GM18861 (cell line): ENCODE measurements around the gene HACD1.

Experiments
- ATAC-seq: cut with Tn5 transposase; IDR thresholded peaks from one replicate; pipeline ENCODE4 v1.9.1; 2021; ENCODE audit not compliant: unreplicated experiment

HACD1 gene

GRCh38 chr10:17586821-17587234 is 30.3 kb downstream of the HACD1 start:
- ATAC-seq: peak; percentile 52

- peak; percentile 73 for ATAC-seq
Measured at GRCh38 chr10:17585016-17585415, 32.2 kb downstream of the HACD1 start.

GRCh38 chr10:17580885-17581284 is 36.3 kb downstream of the HACD1 start:
- ATAC-seq: no peak

- no peak for ATAC-seq
Measured at GRCh38 chr10:17578603-17579002, 38.6 kb downstream of the HACD1 start.

GRCh38 chr10:17576768-17577167 is 40.4 kb downstream of the HACD1 start:
- no peak for ATAC-seq

- no peak for ATAC-seq
Measured at GRCh38 chr10:17564911-17565310, 52.3 kb downstream of the HACD1 start.

- no peak for ATAC-seq
Measured at GRCh38 chr10:17563452-17563851, 53.7 kb downstream of the HACD1 start.

- ATAC-seq: no peak
Measured at GRCh38 chr10:17562614-17563013, 54.6 kb downstream of the HACD1 start.

- no peak for ATAC-seq
Measured at GRCh38 chr10:17561111-17561510, 56.1 kb downstream of the HACD1 start.

GRCh38 chr10:17557459-17557858 is 59.7 kb downstream of the HACD1 start:
- ATAC-seq: no peak

- ATAC-seq: no peak
Measured at GRCh38 chr10:17548770-17549169, 68.4 kb downstream of the HACD1 start.

- ATAC-seq: no peak
Measured at GRCh38 chr10:17548162-17548561, 69.0 kb downstream of the HACD1 start.

- ATAC-seq: no peak
Measured at GRCh38 chr10:17547060-17547459, 70.1 kb downstream of the HACD1 start.

- ATAC-seq: no peak
Measured at GRCh38 chr10:17544465-17544864, 72.7 kb downstream of the HACD1 start.
